Measurements from ENCODE around the gene EML1. TPM values are rescaled to one million over a fixed set of nuclear protein-coding genes. Genes with fewer than 3 reads are reported as not detected.

EML1 gene
- total and polyA plus RNA-seq, 2 of the 13 experiments (the other 11 are each of a cell fraction or from before 2014, with no cell fraction given) = 0.59 to 1.7 TPM

- no TSS peak for BruUV-seq (replicated peaks)
- H3K4me3 ChIP-seq (replicated peaks in 1 of 3; ENCODE audit: insufficient read depth in 1 of 3, low read depth in 2 of 3, low read length in 3 of 3) = no peak overlapping the region
- H3K27ac ChIP-seq (ENCODE audit: extremely low read length, insufficient read depth, low read length) = no peak overlapping the region
- intact Hi-C loops (cut with micrococcal nuclease; ENCODE audit: unreplicated experiment) = no loop called here
- no peak overlapping the region for H3K9ac ChIP-seq (ENCODE audit: insufficient read depth, low read depth, low read length)
- H3K27me3 ChIP-seq (ENCODE audit: control insufficient read depth in 1 of 2, insufficient read depth in 2 of 2, low read length in 2 of 2) = no peaks in the 10 kb centered on the region
- 88% methylated on average over 4 of the region's 4 CpGs for whole genome bisulfite sequencing (ENCODE audit: low lambda C conversion rate)
- H3K4me1 ChIP-seq (ENCODE audit: insufficient read depth, low read length) = peaks cover 15% of the 10 kb centered on the region
- H4K20me1 ChIP-seq (ENCODE audit: insufficient read depth, low read length) = no peaks in the 10 kb centered on the region
- no peaks in the 10 kb centered on the region for H3K79me2 ChIP-seq (ENCODE audit: insufficient read depth, low read length)
- ATAC-seq = no peak
- H2AFZ ChIP-seq (ENCODE audit: low read length) = no peak overlapping the region
- POLR2A ChIA-PET = no interaction called here
- no peak for FAIRE-seq
- H3K9me3 ChIP-seq (ENCODE audit: low read length) = no peaks in the 10 kb centered on the region
- TF ChIP-seq BCL6 (CRISPR knock-in tag; IDR thresholded peaks at IDR 0.05) = no peak
- TF ChIP-seq ATF3 (CRISPR knock-in tag; IDR thresholded peaks at IDR 0.05) = no peak
- TF ChIP-seq FOSL1 (CRISPR knock-in tag; IDR thresholded peaks at IDR 0.05; ENCODE audit: borderline replicate concordance) = no peak
- TF ChIP-seq ZBTB49 (CRISPR knock-in tag; IDR thresholded peaks at IDR 0.05; ENCODE audit: borderline replicate concordance) = no peak
- TF ChIP-seq, protein P1, sequence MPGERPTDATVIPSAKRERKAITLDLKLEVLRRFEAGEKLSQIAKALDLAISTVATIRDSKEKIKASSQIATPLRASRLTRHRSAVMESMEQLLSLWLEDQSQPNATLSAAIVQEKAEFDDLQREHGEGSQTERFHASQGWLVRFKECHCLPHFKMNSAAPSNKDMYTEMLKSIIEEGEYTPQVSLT (CRISPR knock-in tag; IDR thresholded peaks at IDR 0.05; ENCODE audit: borderline replicate concordance, low read depth) = no peak
- no peak for TF ChIP-seq POLR2A (IDR thresholded peaks at IDR 0.05; ENCODE audit: insufficient read depth in 1 of 2, low read depth in 2 of 2, low read length in 2 of 2)
- TF ChIP-seq MTERF4 (CRISPR knock-in tag; IDR thresholded peaks at IDR 0.05) = no peak
- TF ChIP-seq CENPT (CRISPR knock-in tag; IDR thresholded peaks at IDR 0.05; ENCODE audit: low read depth) = no peak
- TF ChIP-seq, protein P2, sequence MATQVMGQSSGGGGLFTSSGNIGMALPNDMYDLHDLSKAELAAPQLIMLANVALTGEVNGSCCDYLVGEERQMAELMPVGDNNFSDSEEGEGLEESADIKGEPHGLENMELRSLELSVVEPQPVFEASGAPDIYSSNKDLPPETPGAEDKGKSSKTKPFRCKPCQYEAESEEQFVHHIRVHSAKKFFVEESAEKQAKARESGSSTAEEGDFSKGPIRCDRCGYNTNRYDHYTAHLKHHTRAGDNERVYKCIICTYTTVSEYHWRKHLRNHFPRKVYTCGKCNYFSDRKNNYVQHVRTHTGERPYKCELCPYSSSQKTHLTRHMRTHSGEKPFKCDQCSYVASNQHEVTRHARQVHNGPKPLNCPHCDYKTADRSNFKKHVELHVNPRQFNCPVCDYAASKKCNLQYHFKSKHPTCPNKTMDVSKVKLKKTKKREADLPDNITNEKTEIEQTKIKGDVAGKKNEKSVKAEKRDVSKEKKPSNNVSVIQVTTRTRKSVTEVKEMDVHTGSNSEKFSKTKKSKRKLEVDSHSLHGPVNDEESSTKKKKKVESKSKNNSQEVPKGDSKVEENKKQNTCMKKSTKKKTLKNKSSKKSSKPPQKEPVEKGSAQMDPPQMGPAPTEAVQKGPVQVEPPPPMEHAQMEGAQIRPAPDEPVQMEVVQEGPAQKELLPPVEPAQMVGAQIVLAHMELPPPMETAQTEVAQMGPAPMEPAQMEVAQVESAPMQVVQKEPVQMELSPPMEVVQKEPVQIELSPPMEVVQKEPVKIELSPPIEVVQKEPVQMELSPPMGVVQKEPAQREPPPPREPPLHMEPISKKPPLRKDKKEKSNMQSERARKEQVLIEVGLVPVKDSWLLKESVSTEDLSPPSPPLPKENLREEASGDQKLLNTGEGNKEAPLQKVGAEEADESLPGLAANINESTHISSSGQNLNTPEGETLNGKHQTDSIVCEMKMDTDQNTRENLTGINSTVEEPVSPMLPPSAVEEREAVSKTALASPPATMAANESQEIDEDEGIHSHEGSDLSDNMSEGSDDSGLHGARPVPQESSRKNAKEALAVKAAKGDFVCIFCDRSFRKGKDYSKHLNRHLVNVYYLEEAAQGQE (IDR thresholded peaks at IDR 0.05; ENCODE audit: borderline replicate concordance in 1 of 2, low read depth in 1 of 2, low read length in 2 of 2) = no peak
- no peak for TF ChIP-seq TP53 (CRISPR knock-in tag; conservative IDR thresholded peaks at IDR 0.05)
- TF ChIP-seq SP4 (CRISPR knock-in tag; IDR thresholded peaks at IDR 0.05) = no peak
- no peak for TF ChIP-seq SMYD3 (CRISPR knock-in tag; IDR thresholded peaks at IDR 0.05)
- CTCF ChIA-PET (ENCODE audit: low intra/inter-chr PET ratio, low total read pairs) = no interaction called here
- H3K4me2 ChIP-seq (ENCODE audit: low read depth, low read length) = no peak overlapping the region
- in situ Hi-C loops (cut with HindIII; ENCODE audit: extremely low pct_ligation_motif_present, low pct_unique_long_range_greater_than_20kb) = no loop called here
- DNase-seq (ENCODE audit: low spot score) = no peak
- no peaks in the 10 kb centered on the region for H3K36me3 ChIP-seq (replicated peaks in 1 of 2; ENCODE audit: control insufficient read depth in 1 of 2, insufficient read depth in 2 of 2, low read length in 2 of 2)
These were observed 128.2 kb downstream of the EML1 start for GRCh38 chr14:99921425-99921824.
